OCI-LY3 (cell line): ENCODE results near the gene SYT8.

ENCODE experiments used
- EZH2phosphoT487 ChIP-seq: fragments of 200-600 bp; shearing (Covaris generic); IDR thresholded peaks from 2 replicates; pipeline ENCODE4 v1.6.1; 2018; ENCODE audit warnings: antibody characterized with exemption, mixed run types, low read depth
- TF ChIP-seq, protein P1 (sequence below): fragments of 200-600, 300-600 bp; sonication (generic); IDR thresholded peaks from 2 replicates; pipeline ENCODE4 v1.5.1; 2014; ENCODE audit warnings: antibody characterized with exemption, low read length, low read depth

DNA sequence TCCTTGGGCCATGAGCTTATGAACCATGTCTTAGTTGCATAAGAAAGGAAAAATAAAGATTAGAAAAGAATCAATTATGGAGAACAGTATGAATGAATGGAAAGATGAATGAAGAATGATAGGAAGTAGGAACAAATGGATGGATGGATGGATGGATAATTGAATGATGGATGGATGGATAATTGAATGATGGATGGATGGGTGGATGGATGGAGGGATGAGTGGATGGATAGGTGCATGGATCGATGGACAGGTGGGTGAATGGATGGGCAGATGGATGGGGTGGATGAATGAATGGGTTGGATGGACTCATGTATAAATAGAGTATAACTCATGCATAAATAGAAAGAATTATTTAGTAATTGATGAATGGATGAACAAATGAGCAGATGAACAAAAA is 25.3 kb downstream of the SYT8 start:
- TF ChIP-seq, protein P1, sequence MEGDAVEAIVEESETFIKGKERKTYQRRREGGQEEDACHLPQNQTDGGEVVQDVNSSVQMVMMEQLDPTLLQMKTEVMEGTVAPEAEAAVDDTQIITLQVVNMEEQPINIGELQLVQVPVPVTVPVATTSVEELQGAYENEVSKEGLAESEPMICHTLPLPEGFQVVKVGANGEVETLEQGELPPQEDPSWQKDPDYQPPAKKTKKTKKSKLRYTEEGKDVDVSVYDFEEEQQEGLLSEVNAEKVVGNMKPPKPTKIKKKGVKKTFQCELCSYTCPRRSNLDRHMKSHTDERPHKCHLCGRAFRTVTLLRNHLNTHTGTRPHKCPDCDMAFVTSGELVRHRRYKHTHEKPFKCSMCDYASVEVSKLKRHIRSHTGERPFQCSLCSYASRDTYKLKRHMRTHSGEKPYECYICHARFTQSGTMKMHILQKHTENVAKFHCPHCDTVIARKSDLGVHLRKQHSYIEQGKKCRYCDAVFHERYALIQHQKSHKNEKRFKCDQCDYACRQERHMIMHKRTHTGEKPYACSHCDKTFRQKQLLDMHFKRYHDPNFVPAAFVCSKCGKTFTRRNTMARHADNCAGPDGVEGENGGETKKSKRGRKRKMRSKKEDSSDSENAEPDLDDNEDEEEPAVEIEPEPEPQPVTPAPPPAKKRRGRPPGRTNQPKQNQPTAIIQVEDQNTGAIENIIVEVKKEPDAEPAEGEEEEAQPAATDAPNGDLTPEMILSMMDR: no peak
- no peak for TF ChIP-seq EZH2phosphoT487
